GM10266 (cell line): Measurements from ENCODE around the gene TEKT5.
"Not testable (repeated sequence)": the region's sequence is repeated elsewhere in the genome, so short reads cannot be mapped to it uniquely, and the experiment has no call there.

Experiments
- DNase-seq: peaks from one replicate; pipeline ENCODE4 v3.0.0; 2012; ENCODE audit errors: extremely low spot score
- TF ChIP-seq, protein P1 (sequence below): IDR thresholded peaks from 2 replicates; pipeline ENCODE4 v1.5.1; 2012; ENCODE audit warnings: mild to moderate bottlenecking, low read depth; ENCODE audit not compliant: control insufficient read depth, insufficient read depth; ENCODE audit errors: missing control alignments

The TEKT5 gene

DNA sequence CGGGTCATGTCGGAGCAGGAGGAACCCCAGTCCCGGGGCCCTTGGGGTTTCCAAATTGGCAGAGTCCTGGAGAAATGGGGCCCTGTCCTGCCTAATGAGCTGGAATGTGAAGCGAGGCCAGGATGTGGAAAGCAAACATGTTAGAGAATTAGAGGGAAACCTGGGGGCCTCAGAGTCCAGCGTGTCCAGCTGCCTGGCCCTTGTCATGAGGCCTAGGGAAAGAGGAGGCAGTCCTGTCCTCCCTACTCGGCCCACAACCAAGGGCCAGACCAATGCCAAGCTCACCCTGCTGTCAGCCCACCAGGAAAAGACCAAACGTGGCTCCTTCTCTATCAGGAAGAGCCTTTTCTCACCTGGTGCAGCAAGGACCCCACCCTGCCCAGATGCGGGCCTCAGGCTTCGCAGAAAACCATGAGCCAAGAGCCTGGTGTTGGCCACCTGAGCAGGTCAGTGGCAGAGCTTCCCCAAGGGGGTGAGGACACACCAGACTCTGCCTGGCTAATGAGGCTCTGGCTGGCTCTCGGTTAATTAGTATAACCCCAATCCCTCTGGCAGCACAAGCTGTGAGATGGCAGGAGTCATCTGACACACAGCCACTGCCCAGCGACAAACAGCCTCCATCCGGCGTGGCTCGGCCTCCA is 10.1 kb downstream of the TEKT5 start:
- DNase-seq, result no peak

DNA sequence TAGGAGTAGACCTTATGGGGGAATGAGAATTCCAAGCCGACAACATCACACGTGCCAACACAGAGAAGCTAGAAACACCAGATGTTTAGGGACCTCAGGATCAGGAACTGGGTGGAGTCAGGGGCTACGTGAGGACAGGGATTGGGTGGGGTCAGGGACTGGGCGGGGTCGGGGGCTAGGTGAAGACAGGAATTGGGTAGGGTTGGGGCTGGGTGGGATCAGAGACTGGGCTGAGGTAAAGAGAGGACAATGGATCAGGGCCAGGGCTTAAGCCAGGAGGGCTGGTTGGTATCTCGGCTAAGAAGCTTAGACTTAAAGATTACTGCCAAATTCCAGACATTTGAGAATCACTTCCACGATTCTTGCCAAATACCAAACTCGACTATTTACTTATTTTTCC is 11.6 kb downstream of the TEKT5 start:
- TF ChIP-seq, protein P1, sequence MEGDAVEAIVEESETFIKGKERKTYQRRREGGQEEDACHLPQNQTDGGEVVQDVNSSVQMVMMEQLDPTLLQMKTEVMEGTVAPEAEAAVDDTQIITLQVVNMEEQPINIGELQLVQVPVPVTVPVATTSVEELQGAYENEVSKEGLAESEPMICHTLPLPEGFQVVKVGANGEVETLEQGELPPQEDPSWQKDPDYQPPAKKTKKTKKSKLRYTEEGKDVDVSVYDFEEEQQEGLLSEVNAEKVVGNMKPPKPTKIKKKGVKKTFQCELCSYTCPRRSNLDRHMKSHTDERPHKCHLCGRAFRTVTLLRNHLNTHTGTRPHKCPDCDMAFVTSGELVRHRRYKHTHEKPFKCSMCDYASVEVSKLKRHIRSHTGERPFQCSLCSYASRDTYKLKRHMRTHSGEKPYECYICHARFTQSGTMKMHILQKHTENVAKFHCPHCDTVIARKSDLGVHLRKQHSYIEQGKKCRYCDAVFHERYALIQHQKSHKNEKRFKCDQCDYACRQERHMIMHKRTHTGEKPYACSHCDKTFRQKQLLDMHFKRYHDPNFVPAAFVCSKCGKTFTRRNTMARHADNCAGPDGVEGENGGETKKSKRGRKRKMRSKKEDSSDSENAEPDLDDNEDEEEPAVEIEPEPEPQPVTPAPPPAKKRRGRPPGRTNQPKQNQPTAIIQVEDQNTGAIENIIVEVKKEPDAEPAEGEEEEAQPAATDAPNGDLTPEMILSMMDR, result no peak
- no peak for DNase-seq

More for the DNA sequence above, 10.1 kb downstream of the TEKT5 start:
- TF ChIP-seq, protein P1, result no peak

DNA sequence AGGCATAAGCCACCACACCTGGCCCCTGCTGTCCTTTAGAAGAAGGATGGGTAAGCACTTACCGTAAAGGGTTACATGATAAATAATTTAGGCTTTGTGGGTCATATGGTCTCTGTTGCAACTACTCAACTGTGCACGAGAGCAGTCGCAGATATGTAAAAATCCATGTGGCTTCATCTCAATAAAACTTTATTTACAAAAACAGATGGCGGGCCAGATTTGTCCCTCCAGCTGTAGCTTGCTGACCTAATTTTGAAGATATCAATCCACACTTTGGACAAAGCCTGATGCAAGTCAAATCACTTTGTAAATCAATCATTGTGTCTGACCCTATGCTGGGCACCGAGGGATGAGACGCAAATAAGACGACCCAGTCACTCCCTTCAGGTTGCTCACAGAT is 12.1 kb downstream of the TEKT5 start:
- TF ChIP-seq, protein P1, result no peak
- no peak for DNase-seq

DNA sequence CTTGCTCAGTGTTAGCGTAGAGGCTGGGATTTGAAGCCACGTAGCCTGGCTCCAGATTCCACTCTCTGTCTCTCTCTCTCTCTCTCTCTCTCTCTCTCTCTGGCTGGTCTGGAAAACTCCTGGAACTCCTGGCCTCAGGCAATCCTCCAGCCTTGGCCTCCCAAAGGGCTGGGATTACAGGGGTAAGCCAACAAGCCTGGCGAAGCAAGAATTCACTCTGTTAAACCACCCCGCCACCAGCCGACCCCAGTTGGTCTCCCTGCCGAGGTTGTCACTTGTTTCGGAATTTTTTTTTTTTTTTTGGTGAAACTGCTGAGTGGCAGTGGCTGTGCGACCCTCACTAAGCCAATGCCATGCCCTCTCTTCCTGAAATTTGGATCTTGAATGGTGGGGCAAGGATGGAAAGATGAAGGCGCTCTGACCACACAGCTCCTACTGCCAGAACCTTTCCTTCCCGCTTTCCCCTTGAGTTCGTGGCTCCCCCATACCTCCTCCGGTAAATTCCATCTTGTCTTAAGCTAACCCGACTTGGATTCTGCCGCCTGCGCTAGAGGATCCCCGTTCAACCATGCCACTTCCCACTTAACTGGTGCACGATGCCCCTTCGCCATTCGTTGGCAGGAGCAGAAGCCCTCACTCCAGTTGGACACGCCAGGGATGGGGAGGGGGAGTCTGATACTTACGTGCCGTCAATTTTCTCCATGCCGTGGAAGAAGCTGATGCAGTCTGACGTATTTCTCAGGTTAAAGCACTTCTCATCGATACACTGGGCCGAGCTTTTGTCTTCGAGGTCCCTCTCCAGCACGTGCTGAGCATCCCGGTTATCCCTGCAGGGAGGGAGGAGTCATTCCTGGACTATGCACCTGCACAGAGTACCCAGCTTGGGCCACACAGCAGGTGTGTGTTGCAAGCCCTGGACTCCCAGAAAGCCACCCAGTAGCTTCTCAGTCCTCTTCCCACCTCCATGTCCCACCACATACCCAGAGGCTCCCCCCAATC is 13.1 kb downstream of the TEKT5 start:
- TF ChIP-seq, protein P1, result no peak
- no peak for DNase-seq

DNA sequence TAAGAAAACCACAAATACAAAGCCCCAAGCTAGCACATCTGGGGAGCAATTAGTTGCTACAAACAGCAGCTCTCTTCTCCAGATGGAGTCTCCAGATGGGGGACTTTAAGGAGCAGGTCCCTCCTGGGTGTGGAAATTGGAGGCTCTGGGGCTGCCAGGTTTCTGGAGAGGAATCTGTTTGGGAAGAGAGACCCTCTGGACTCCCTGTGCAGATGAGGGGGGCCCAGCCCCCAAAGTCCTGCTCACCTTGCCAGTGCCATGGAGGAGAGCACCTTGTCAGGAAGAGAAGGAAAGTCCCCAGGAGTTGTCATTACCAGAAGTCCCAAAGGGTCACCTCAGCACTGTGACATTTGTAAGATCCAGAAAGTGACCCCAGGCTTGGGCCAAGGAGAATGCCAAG is 14.8 kb downstream of the TEKT5 start:
- TF ChIP-seq, protein P1, result no peak
- no peak for DNase-seq

DNA sequence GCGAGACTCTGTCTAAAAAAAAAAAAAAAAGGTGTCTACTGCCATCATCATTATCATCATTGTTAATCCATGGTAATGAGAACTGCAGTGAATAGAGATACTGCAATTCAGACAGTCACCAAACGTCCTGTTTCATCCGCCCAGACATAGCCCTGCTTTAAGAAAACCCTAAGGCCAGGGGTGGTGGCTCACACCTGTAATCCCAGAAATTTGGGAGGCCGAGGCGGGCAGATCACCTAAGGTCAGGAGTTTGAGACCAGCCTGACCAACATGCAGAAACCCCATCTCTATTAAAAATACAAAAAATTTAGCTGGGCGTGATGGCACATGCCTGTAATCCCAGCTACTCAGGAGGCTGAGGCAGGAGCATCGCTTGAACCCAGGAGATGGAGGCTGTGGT is 15.3 kb downstream of the TEKT5 start:
- not testable (repeated sequence) for DNase-seq

DNA sequence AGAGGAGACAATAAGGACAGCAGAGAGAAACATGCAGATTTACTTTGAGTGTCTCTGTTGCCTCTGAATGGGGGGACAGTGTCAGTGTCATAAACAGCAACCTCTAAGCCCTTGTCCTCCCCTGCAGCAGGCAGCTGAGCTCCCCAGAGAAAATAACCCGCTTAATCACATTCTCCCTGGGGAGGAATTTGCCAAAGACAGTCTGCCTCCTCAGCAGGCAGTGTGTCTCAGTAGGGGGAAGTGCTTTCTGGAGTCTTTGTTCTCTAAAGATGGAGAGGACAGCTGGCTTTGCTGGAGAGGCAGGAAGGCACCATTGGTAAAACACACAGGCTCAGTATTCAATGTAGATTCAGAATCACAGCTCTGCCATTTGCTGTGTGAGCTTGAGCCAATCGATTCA is 16.1 kb downstream of the TEKT5 start:
- TF ChIP-seq, protein P1, result no peak
- DNase-seq, result no peak
